GM18526 (cell line): Measurements from ENCODE around the gene TMEM178A.

Experiments used
- POLR2A ChIP-seq: IDR thresholded peaks from 3 replicates; pipeline ENCODE4 v1.6.1; 2011; ENCODE audit not compliant: insufficient read length; ENCODE audit errors: extremely low read depth

TMEM178A gene

DNA sequence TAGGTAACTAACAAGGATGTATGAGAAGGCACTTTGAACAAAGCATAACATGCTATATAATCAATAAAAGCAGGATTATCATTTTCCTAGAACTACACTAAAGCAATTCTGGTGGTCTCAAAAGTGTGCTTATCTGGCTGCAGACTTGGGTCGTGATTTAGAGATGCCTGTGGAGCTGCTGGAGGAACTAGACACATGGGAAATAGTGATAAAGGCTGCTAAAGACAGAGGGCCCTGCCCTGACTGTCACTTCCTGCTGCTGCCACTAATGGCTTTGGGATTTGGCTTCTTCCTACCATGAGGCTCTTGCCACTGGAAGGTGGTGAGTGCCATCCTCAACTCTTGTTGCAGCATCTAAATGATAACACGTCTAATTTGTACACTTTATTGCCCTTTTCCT is 22.5 kb downstream of the TMEM178A start:
- no peak for TF ChIP-seq POLR2A

- no peak for TF ChIP-seq POLR2A
Observed at GRCh38 chr2:39689272-39689841, 23.6 kb downstream of the TMEM178A start.

DNA sequence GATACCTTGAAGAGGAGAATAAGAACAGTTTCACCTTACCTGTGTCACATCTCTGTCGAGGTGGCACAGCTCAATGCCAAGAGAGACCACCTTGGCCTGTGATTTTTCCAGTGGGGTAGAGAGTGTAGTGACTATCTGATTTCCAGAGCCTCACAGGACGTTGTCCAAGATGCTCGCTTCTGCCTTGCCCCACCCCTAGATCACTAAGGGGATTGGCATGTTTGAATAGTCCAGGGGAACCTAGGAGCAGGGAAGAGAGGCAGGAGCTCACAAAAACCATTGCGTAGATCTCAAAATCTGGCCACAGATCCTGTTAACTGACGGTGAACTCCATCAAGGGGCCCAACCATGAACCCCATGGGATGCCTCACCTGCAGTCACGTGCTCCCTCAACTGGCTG is 24.2 kb downstream of the TMEM178A start:
- no peak for TF ChIP-seq POLR2A

DNA sequence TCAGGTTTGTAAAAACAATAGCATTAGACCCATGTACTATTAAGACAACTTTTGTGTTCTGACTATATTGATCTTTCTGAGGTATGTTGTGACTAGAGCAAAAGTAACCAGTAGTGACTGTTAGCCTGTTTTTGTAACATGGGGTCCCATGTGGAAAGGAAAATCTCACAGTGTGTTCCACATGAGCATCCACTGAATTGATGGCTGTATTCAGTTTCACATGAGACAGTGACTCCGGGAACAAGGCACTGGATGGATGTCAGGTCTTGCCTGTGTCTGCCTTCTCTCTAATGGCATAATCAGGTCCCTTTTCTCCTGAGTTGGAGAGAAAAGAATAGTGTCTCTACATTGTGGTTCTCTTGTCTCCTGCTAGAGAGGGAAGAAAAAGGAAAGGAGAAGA is 27.5 kb downstream of the TMEM178A start:
- no peak for TF ChIP-seq POLR2A

GRCh38 chr2:39696101-39696553 is 30.4 kb downstream of the TMEM178A start:
- TF ChIP-seq POLR2A, result no peak

DNA sequence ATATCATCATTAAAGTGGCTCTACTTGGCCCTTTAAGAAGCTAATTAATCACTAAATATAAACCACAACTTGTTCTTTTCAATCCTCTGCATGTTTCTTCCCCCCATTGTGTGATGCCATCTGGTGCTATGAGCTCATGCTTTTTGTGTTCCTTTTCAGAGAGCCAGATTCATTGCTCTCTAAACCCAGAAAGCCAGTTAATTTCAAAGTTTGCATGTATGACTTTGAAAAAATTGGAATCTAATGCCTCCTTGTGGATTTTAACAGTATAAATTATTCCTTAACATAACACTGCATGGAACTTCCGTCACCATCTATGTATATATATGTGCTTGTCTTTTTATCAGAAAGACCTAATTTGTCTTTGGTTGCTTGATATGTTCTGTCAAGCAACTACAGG is 31.1 kb downstream of the TMEM178A start:
- no peak for TF ChIP-seq POLR2A

DNA sequence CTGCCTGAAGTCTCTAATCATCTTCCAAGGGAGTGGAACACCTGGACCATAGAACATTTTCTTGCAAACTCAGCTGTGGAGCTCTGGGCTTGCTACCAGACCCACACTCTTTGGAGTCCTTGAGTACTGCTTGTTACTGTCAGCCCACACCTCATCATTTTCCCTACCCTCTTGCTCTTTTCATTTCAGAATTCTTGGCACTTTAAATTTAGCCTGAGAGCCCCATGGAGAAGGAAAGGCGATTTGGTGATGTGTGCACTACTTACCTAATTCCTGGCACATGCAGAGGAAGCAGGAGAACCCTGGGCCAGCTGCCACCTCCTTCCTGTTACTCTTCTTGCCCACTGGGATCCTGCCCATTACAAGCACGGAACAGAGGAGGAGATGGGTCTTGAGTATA is 31.7 kb downstream of the TMEM178A start:
- TF ChIP-seq POLR2A, result no peak

DNA sequence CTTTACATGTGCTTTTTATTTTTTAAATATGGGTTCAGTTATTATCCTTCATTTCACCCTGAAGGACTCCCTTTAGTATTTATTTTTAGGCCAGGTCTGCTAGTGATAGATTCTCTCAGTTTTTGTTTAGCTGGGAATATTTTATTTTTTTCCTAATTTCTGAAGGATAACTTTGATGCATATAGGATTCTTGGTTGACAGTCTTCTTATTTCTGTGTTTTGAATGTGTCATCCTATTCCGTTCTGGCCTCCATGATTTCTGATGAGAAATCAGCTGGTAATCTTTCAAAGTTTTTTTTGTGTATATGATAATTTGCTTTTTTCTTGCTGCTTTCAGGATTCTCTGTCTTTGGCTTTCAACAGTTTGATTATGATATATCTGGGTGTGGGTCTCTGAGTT is 35.4 kb downstream of the TMEM178A start:
- TF ChIP-seq POLR2A, result no peak

- TF ChIP-seq POLR2A, result no peak
Observed at GRCh38 chr2:39703181-39703872, 37.6 kb downstream of the TMEM178A start.

GRCh38 chr2:39704540-39704939 is 38.8 kb downstream of the TMEM178A start:
- TF ChIP-seq POLR2A, result no peak

- TF ChIP-seq POLR2A, result no peak
Observed at GRCh38 chr2:39705638-39706037, 39.9 kb downstream of the TMEM178A start.

DNA sequence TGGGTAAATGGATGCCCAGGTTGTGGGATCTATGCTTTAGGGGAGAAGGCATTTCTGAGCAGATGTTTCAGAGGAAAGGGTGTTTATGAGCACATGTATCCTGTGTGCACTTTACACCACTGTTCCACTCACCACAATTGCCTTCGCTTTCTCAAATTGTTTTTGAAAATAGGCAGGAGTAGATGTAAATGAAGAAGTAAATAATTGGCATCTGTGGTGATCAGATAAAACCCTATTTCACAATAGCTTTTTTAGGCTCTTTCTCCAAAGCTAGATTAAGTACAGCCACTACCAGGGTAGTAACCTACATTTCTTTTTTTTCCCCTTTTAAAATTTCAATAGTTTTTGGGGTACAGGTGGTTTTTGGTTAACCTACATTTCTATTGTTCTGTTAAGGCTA is 40.6 kb downstream of the TMEM178A start:
- no peak for TF ChIP-seq POLR2A

- no peak for TF ChIP-seq POLR2A
Observed at GRCh38 chr2:39706945-39707344, 41.2 kb downstream of the TMEM178A start.

DNA sequence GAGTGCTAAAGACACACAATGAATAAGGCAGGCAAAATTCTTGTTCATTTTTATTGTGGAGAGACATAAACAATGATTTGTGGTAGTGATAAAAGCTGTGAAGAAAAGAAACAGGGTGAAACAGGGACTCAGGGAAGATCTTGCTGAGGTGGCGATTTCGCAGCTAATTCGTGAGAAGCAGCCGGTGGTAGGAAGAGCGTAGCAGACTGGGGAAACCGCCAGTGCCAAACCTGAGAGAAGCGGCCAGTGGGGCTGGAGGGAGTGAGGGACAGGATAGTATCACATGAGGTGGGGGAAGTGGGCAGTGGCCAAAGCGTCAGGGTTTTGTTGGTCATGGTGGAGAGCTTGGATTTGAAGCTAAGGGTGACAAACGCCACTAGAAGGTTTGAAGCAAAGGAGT is 42.3 kb downstream of the TMEM178A start:
- TF ChIP-seq POLR2A, result no peak

DNA sequence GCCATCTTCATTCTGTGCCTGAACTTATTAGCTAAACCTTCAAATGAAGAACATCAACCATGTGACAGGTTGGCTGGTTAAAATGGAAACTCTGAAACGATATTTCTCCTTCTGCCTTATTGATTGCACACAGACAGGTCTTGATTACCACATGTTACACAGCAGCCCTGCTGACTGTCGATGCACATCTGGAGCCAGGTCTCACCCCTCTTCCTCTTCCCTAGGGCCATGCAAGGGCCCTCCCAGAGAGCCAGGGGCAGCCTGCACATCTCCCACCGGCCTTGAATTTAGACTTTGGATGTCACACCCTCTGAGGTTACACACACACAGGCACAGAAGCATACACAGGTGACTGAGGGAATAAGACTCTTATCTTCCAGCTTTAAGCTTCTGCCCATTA is 45.1 kb downstream of the TMEM178A start:
- no peak for TF ChIP-seq POLR2A

- no peak for TF ChIP-seq POLR2A
Observed at GRCh38 chr2:39712953-39713352, 47.2 kb downstream of the TMEM178A start.

DNA sequence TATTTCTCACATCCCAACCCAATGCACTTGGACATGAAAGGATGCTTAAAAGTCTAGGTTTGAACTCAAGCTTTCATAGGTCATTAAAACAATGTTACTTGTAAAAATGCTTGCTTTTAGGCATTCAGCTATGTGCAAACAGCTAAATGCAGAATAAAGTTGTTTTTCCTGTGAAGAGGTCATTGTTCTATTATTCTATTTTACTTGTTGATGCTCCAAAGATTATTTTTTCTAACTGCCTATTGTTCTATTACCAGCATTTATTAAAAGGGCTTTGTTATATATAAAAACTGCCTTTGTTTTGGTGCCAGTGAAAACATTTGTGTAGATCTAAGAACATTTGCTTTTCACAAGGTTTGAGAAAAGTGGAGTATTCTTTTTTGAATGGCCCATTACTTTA is 49.4 kb downstream of the TMEM178A start:
- TF ChIP-seq POLR2A, result no peak
